Hematopoietic multipotent progenitor cell treated with erythropoietin and hydrocortisone succinate and interleukin-3 and kit ligand, for 4 days (in vitro differentiated cells): ENCODE data around the gene SSBP4.
"Not testable (repeated sequence)": the region's sequence is repeated elsewhere in the genome, so short reads cannot be mapped to it uniquely, and the experiment has no call there.

Experiments used
- DNase-seq: peaks from one replicate; pipeline ENCODE4 v3.0.0-alpha.2; 2015

Gene SSBP4

DNA sequence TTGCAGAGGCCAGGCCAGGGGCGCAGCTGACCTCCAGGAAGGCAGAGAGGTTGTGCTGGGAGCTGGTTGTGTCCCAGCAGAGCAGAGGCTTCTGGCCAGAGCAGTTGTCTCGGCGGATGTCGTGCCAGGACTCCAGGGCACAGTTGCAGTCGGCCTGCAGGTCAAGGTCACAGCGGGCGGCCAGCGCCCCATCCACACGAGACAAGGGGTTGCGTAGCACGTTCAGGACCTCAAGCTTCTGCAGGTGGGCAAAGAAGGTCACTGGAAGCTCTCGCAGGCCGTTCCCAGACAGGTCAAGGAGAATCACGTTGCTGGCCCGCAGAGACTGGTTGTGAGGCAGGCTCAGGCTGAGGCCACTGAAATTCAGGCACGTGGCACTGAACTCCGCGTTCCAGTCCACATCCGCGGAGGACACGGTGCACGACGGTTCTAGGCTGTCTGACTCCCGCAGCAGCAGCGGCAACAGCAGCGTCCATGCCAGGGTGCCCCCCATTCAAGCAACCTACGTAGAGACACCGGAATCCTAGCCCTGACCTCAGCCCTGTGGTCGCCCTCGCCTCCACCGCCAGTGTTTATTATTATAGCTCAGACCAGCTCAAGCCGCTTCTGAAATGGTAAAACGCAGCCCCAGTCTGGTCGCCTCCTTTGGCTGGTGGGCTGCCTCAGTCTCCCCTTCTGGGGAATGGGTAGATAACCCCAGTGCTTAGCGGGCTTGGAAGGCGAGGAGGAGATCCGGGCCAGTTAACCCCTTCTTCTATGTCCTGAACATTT, 22.5 kb upstream of the SSBP4 start:
- DNase-seq: no peak

DNA sequence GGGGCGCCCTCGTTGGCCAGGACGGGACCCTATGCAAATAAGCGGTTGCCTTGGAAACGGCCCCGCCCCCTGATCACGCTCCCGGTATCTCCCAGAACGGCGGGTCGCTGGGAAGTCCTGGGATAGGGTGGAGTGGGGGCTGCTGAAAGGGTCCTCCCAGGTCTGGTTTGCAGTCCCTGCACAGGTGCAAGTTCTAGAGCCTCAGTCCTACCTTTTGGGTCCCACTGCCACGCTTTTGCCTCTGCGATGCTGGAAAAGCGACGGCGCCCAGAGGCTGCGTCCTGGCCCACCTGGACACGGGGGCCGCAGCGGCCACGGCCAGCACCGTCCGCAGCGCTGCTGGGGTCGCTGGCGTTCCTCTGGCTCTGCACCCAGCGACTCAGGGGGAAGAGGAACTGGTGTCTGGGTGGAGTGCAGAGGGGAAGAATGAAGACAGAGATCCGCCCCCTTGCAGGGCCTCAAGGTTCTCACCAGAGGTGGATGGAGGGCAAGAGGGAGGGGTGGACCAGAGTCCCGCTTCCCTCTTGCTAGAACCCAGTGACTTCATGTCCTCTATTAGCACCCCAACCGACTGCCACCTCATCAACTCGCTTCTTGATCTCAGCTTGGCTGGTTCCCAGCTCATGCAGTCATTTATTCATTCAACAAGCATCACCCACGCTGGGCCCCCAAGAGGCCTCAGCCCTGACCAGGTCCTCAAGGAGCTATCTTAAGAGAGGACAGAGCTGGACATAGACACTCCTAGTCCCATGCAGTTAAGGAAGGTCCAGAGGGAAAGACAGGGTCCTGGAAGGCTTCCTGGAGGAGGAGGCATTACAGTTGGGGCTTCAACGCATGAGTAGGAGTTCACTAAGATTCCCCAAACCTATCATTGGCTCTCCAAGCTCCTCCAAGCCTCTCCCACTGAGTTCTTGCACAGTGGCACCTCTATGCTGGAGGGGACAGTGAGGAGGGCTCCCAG, 21.7 kb upstream of the SSBP4 start, which contains the start of gene LRRC25:
LRRC25 (minus strand) TSS at position 381 of the 961 bp plus-strand sequence. CDS start 659 bp downstream, outside the sequence.
- DNase-seq: peak; percentile 87

DNA sequence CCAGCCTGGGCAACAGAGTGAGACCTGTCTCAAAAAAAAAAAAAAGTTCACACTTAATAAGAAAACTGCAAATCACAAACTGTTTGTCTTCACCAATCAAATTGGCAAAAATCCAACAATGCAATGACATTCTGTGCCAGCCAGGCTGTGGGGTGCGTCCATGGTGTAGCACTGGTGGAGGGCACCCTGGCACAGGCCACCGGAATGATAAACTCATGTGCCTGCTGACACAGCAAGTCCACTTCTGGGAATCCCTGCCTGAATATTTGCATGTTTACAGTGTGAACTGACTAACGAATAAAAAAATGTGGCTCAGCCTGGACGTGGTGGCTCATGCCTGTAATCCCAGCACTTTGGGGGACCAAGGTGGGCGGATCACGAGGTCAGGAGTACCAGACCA, 20.2 kb upstream of the SSBP4 start:
- peak; percentile 66 for DNase-seq

DNA sequence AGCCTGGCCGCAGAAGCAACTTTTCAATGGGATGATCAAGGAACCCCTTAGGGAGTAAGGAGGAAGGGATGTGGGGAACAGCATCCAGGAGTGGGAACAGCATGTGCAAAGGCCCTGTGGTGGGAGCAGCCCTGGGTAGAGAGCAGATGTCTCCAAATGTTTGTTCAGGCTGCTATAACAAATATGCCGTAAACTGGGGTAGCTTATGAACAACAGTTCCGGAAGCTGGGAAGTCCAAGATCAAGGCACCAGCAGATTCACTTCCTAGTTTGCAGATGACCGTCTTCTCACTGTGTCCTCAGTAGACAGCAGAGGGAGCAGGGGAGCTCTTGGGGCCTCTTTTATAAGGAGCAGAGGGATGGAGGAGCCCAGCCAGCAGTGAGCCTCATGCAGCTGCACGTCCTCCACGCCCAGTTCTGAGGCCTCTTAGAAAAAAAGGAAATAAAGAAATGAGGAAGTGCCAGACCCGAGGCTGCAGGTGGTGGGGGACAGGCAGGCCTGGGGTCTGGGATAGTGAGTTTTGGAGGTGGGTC, 17.6 kb upstream of the SSBP4 start:
- peak; percentile 98 for DNase-seq

DNA sequence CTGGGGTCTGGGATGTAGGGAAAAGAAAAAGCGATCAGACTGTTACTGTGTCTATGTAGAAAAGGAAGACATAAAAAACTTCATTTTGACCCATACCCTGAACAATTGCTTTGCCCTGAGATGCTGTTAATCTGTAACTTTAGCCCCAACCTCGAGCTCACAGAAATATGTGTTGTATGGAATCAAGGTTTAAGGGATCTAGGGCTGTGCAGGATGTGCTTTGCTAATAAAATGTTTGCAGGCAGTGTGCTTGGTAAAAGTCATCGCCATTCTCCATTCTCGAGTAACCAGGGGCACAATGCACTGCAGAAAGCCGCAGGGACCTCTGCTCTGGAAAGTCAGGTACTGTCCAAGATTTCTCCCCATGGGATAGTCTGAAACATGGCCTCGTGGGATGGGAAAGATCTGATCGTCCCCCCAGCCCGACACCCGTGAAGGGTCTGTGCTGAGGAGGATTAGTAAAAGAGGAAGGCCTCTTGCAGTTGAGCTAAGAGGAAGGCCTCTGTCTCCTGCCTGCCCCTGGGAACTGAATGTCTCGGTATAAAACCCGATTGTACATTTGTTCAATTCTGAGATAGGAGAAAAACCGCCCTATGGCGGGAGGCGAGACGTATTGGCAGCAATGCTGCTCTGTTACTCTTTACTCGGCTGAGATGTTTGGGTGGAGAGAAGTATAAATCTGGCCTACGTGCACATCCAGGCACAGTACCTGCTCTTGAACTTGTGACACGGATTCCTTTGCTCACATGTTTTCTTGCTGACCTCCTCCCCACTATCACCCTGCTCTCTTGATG, 16.5 kb upstream of the SSBP4 start:
- DNase-seq: peak; percentile 23

DNA sequence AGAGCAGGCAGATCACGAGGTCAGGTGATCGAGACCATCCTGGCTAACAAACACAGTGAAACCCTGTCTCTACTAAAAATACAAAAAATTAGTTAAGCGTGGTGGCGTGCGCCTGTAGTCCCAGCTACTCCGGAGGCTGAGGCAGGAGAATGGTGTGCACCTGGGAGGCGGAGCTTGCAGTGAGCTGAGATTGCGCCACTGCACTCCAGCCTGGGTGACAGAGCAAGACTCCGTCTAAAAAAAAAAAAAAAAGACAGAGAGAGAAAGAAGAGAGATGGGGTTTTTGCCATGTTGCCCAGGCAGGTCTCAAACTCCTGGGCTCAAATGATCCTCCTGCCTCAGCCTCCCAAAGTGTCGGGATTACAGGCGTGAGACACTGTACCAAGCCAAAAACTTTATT, 13.4 kb upstream of the SSBP4 start:
- not testable (repeated sequence) for DNase-seq

DNA sequence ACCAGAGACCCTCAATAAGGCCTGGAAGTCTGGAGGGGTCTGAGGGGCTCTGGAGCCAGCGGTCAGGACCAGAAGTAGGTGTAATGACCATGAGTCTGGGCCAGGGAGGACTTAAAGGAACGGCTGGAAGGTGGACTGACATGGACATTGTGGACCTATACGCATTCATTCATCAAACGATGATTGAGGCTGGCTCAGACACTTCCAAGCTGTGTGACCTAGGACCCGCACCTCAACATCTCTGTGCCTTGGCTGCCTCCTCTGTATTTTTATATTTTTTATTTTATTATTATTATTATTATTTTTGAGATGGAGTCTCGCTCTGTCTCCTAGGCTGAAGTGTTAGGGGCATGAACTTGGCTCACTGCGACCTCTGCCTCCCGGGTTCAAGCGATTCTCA, 12.4 kb upstream of the SSBP4 start:
- no peak for DNase-seq

DNA sequence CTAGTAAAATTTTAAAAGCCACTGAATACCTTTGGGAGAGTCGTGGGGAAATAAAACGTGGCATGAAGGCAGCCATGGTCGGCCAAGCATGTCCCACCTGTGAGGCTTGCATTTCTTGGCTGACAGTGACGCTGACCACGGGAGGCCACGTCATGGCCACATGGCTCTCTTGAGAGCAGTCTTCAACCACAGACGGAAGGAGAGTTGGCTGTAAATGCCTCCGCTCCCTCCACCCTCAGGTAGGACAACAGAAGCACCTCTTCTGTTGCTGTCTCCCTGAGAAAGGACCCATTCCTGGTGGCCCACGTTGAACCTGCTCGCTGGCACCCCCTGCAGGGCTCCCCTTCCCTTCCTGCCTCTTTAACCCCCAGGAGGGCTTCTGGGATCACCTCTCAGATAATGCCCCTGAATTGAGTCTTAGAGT, 11.1 kb upstream of the SSBP4 start:
- DNase-seq: peak; percentile 69

DNA sequence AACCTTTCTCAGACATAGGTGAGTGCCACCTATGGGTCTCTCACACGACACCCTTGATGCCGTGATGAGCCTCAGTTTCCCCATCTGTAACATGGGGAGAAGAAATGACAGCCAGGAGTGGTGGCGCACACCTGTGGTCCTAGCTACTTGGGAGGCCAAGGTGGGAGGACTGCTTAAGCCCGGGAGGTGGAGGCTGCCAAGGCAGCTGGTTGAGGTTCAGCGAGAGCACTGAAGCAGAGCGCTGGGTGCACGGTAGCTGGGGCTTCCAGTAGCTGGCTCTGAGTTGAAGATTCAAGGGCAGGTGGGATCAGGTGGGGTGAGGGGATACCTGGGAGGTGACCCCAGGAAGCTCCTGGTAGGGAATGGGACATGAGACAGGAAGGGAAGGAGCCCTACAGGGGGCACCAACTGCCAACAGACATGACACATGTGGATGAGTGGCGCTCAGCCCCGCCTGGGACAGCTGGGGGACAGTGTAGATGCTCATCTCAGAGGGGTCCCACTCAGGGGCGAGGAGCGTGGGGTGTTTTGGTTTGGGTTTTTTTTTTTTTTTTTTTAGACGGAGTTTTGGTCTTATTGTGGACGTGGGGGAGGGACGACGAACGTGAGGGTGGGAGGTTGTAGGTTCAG, 6.5 kb upstream of the SSBP4 start:
- DNase-seq: no peak

DNA sequence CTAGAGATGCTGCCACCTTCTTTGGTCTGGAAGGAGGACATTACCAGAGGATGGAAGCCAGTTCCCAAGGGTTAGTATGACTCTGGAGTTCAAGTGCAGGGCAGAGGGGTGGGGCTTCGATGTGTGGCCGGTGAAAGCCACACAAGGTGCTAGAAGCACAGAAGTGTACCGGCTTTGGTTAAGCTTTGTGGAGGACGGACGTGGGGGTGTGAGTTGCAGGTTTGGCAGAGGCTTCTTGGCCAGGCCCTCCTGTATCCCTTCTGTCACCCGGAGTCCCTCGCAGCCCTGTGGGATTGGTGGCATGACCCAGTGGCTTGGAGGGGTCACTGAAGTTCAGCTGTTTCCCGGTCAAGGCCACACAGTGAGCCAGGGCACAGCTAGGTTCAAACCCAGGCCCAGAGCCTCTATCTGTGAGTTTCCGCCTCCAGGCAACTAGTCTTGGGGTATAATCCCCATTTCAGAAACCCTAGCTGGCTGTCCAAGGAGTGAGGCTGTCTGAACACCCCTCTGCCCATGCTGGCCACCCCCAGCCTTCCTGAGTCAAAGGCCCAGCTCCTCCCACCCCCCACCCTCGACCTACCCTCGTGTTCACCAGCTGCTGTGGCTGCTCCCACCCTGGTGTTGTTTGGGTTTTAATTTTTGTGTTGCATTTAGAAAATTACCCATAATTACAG, 4.6 kb upstream of the SSBP4 start:
- peak; percentile 59 for DNase-seq

DNA sequence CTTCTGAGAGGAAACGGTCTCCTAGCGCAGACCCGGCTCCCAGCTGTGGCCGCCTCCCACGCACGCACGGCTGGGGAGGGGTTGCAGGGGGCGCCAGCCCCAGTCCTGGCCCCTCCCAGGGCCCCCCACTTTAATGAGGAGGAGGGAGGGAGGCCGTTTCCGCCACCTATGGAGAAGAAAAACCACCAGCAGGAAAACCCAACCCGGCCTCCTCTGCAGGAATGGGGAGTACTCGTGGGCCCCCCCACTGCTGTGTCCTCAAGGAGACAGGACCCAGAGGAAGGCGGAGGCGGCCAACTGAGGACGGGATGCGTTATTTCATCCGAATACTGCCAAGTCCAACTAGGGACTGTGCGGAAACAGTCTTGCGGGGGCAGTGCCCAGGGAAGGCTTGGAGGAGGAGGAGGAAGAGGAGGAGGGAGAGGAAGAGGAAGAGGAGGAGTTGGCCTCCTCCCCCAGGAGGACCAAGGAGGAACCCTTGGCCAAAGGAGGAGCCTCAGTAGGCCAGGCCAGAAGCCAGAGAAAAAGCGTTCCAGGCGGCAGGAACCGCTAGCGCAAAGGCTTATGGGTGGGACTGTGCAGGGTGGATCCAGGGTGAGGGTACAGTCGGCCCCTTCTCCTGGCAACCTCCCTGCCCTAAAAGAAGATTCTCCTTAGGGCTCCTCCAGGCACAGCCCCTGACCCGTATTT, 3.9 kb upstream of the SSBP4 start:
- DNase-seq: peak; percentile 86

DNA sequence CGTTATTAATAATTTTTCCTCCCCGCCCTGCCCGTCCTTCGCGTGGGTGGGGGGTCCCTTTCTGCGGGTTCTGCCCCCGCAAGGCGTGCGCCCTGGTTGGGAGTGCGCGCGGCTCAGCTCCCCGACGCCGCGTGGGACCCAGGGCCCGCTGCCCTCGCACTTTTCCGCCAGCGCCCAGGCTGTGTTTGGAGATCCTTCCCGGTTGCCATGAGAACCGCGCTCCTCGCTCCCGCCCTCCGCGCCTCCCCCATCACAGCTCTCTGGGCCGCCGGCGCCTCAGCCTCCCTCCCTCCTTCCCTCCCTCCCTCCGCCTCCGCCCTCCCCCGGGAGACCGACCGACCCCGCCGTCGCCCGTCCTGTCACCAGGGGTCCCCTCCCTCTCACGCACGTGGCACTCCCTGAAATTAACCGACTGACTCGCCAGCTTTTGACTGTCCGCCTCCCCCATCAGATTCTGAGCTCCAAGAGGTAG, 2.4 kb upstream of the SSBP4 start:
- peak; percentile 95 for DNase-seq

DNA sequence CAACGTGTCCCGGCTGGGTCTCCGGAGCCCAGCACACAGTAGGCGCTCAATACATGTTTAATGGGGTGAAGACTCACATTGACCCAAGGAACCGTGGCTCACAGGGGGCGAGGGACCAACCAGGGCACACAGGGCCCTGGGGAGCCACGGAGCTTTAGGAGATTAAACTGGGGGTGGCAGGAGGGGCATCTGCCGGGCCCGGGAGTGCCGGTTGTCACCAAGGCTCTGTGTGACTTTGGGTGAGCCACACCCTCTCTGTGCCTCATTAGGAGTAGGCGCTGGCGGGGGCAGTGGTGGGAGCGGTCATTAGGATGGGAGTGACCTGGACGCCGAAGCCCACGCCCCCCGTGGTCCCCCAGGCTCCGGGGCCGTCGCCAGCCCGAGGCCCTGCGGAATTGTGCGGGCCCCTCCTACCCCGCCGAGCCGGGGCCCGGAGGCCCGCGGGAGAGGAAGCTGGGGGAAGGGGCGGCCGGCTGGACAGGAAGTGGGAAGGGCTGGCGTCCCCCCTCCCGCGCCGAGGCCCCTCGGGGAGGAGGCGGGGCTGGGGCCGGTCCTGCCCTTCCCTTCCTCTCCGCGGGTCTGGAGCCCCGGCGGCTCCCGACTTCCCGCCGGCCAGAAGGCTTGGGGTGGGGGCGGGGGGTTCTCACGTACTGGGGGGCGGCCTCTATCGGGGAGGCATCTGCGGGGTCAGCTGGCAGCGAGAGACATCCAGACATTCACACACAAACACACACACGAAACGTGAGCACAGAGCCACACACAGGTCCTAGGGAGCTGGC, 1.8 kb upstream of the SSBP4 start:
- peak; percentile 93 for DNase-seq

DNA sequence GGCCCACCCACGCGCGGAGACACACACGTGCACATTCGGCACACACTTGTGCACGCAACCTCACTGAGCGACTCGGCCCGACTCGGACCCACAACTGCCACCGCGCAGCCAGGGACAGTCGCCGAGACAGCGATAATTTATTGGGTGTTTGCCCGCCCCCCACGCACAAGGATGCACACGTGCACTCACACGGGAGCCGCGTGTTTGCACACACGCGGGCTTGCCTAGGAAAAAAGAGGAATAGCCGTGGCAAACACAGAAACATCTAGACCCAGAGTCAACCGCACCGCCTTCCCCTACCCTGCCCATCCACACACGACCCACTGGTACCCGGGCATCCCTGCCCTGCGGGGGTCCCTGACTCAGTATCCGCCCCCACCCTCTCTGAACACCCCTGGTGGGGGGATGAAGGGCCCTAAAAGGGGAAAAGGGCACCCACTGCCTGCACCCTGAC, 1.1 kb upstream of the SSBP4 start:
- no peak for DNase-seq

DNA sequence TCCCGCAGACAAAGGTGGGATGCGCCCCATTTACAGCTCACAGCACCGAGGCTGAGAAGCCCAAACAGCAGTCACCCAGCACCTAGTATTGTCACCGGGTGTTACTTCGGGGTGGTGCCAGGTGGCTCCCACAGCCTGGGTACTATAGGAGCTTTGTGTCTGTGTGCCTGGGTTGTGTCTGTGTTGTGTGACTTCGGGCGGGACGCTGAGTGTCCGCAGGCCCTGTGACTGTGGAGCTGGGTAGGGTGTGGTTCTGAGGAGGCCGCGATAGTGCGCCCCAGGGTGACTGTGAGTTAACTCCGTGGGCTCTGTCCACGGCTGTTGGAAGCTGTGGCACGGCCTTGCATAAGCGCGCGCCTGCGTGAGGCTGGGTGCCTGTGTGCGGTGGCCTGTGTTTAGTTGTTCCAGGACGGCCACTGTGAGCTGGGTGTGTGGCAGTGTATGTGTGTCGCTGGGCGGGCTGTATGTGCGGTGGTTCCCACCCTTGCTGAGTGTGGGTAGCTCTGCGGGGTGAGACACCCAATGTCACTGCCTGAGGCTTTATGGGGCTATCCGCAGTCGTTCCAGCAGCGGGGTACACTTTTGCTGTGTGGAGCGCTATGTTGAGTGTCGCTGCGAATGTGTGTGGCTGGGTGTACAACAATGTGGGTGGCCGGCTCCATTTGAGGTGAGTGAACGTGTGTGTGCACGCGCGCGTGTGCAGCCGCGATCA, 559 bp upstream of the SSBP4 start:
- DNase-seq: peak; percentile 74

DNA sequence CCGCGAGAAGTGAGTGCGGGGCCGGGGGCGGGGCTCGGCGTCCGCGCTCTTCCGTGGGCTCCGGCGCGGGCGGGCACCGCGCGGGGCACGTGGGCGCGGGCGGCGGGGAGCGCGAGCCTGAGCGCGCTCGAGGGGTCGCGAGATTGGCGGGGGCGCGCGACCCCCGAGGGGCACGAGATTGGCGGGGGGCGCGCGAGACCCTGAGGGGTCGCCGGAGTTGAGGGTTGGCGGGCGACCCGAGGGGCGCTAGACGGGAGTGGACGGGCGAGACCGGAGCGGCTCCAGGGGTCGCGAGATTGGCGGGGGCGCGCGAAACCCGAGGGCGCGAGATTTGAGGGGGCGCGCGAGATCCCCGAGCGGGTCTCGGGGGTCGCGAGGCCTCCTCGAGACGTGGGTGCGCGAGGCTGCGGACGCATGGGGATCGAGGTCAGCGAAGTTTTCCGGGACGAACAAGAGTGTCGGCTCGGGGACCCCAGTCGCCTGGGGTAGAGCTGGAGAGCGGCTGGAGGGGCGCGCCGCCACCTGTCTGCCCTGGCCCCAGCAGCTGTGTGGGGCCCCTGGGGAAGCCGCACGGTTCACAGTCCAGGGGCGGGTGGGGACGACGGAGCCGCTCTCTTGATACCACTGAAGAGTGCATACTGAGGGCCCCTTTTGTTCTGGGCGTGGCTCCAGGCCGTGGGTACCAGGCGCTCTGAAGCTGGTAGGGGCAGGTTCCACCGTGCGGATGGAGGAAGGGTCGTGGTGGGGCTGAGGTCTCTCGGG, 682 bp downstream of the SSBP4 start:
- peak; percentile 81 for DNase-seq

DNA sequence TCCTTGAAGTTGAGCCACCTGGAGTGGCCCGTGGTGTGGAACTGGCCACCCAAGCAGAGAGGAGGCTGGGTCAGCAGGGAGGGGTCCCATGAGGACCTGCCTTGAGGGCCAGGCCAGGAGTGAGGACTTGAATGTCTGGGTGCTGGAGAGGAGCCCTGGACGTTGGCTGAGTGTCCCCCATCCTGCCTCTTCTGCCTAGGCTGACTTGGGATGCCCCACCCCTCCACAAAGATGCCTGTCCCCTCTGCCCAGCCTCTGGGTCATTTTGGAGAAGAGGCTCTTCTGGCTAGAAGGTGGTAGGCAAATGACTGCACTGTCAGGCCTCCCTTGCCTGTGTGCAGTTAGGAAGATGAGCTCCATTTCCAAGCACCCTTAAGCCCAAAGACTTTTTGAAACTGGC, 1.7 kb downstream of the SSBP4 start:
- DNase-seq: no peak

DNA sequence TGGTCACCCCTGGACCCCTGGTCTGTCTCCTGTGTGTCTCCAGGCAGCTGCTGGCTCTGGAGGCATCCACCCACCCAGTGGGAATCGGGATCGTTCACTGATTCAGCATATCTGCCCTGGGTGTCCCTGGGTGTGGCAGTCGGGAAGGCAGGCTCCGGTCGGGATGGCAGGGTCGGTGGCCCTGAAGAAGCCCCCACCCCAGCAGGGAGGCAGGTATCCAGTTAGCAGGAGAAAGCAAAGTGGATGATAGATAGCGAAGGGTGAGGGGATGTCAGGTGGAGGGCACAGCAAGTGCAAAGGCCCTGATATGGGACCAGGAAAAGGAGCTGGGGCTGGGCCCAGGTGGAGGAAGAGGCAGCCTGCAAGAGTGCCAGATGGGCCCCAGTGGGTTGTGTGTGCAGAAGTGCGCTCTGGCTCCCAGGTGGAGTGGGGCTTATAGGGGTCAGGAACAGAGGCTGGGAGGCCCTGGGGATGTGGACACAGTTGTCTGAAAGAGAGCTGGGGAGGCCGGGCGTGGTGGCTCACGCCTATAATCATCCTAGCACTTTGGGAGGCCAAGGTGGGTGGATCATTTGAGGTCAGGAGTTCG, 2.3 kb downstream of the SSBP4 start:
- no peak for DNase-seq
